Measurements from ENCODE around the gene SPDYE2. TPM values are rescaled to one million over a fixed set of nuclear protein-coding genes. Genes with fewer than 3 reads are reported as not detected.
"Not testable (repeated sequence)": the region's sequence is repeated elsewhere in the genome, so short reads cannot be mapped to it uniquely, and the experiment has no call there.

Gene SPDYE2
- total and polyA plus RNA-seq, 4 donors = 0.08 to 2.6 TPM; not detected in 2

DNA sequence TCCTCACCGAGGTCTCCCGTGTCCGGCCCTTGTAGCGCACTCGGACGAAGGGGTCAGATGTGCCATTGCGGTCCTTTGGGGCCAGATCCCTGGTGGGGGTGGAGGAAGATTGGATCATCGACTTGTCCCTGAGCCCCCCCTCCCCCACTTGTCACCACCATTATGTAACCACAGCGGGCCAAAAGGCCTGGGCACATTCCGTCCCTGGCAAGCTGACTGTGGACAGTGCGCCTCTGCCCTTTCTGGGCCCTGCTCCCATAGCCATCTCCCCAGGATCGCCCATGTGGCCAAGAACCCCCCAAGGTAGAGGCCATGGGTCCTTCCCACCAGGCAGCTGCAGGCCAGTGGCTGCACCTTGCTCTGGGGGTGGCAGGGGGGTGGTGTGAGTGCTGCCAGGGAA, 51.3 kb downstream of the SPDYE2 start:
- not testable (repeated sequence) for H3K4me1 ChIP-seq (ENCODE audit: control insufficient read depth in 4 of 4, insufficient read depth in 4 of 4, low read length in 3 of 4); H3K9ac ChIP-seq (ENCODE audit: low read depth in 1 of 2, low read length in 2 of 2); H3K27me3 ChIP-seq (ENCODE audit: control insufficient read depth in 4 of 4, insufficient read depth in 4 of 4, low read length in 3 of 4); H3K27ac ChIP-seq (ENCODE audit: low read depth in 1 of 2, low read length in 2 of 2); H3K4me3 ChIP-seq (ENCODE audit: low read depth in 1 of 3, low read length in 3 of 3); H3K36me3 ChIP-seq (ENCODE audit: control insufficient read depth in 4 of 4, insufficient read depth in 3 of 4, low read depth in 1 of 4, low read length in 3 of 4); DNase-seq (ENCODE audit: low spot score); H3K9me3 ChIP-seq (ENCODE audit: control insufficient read depth in 4 of 4, low read length in 3 of 4)
- WGBS = no CpG with 5 or more reads among the region's 12 CpGs

DNA sequence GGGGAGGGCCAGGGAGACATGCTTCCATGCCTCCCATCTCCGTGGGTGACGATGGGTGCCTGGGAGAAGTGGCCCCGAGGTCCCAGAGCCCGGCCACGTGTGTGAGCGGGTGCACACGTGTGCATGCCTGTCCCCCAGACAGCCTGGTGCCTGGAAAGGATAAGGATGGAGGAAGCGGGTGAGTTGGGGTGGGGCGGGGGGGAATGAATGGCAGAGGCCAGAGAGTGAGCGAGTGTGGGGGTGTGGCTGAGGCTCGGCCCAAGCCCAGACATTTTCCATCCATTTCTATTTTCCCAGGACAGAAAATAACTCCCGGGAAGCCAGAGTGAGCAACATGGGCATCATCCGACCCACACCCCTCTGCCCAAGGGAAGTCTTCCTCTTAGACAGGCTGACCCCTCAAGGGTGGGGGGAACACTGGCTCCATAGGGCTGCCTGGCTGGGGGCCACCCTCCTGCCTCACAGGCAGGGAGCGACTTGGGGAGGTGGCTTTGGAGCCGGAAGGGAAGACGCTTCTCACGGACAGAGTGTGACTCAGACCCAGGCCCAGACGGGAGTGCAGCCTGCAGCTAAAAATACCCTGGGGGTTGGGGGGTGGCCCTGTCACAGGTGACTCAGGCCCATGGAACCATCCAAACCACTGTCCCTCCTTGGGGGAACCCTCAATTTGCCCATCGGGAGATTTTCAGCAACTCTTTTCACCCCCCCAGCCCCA, 53.6 kb downstream of the SPDYE2 start:
- H3K4me1 ChIP-seq (ENCODE audit: control insufficient read depth in 4 of 4, insufficient read depth in 4 of 4, low read length in 3 of 4); H3K27ac ChIP-seq (ENCODE audit: low read depth in 1 of 2, low read length in 2 of 2); H3K9ac ChIP-seq (ENCODE audit: low read depth in 1 of 2, low read length in 2 of 2); H3K9me3 ChIP-seq (ENCODE audit: control insufficient read depth in 4 of 4, low read length in 3 of 4); H3K4me3 ChIP-seq (ENCODE audit: low read depth in 1 of 3, low read length in 3 of 3); H3K36me3 ChIP-seq (ENCODE audit: control insufficient read depth in 4 of 4, insufficient read depth in 3 of 4, low read depth in 1 of 4, low read length in 3 of 4); DNase-seq (ENCODE audit: low spot score); H3K27me3 ChIP-seq (ENCODE audit: control insufficient read depth in 4 of 4, insufficient read depth in 4 of 4, low read length in 3 of 4): not testable (repeated sequence)
- 67% methylated on average over 4 of the region's 19 CpGs for WGBS

DNA sequence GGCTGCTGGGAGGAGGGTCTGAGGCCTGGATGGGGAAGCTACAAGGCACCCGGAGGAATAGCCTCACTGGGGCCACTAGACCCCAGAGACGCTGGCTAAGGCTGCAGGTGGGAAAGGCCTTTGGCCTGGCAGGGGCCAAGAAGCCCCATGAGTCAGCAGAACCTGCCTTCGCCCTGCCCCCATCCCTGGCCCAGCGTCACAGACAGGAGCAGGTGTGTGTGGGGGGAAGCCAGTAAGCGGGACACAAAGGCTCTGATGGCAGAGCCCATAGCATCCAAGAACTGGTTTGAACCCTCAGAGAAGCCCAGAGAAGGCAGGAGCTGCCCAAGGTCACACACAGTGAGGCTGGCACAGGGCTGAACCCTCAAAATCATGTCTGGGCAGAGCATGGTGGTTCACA, 55.8 kb downstream of the SPDYE2 start:
- WGBS = no CpG with 5 or more reads among the region's 5 CpGs
- not testable (repeated sequence) for DNase-seq (ENCODE audit: low spot score)

DNA sequence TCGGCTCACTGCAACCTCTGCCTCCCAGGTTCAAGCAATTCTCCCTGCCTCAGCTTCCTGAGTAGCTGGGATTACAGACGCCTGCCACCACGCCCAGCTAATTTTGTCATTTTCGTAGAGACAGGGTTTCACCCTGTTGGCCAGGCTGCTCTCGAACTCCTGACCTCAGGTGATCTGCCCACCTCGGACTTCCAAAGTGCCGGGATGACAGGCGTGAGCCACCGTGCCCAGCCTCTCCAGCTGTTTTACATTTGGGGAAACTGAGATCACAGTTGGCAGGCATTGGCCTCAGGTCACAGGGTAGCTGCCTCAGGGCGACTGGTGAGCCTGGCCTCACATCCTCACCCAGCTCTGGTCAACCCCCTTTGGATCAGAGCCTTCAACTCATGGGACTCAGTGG, 58.7 kb downstream of the SPDYE2 start:
- H3K4me1 ChIP-seq (ENCODE audit: control insufficient read depth in 4 of 4, insufficient read depth in 4 of 4, low read length in 3 of 4); H3K27me3 ChIP-seq (ENCODE audit: control insufficient read depth in 4 of 4, insufficient read depth in 4 of 4, low read length in 3 of 4); H3K9me3 ChIP-seq (ENCODE audit: control insufficient read depth in 4 of 4, low read length in 3 of 4); H3K27ac ChIP-seq (ENCODE audit: low read depth in 1 of 2, low read length in 2 of 2); H3K4me3 ChIP-seq (ENCODE audit: low read depth in 1 of 3, low read length in 3 of 3); DNase-seq (ENCODE audit: low spot score); H3K36me3 ChIP-seq (ENCODE audit: control insufficient read depth in 4 of 4, insufficient read depth in 3 of 4, low read depth in 1 of 4, low read length in 3 of 4); H3K9ac ChIP-seq (ENCODE audit: low read depth in 1 of 2, low read length in 2 of 2): not testable (repeated sequence)
- 78% methylated on average over 4 of the region's 10 CpGs for WGBS

More for the DNA sequence above, 55.8 kb downstream of the SPDYE2 start:
- H3K4me3 ChIP-seq (ENCODE audit: low read depth in 1 of 3, low read length in 3 of 3); H3K9ac ChIP-seq (ENCODE audit: low read depth in 1 of 2, low read length in 2 of 2); H3K9me3 ChIP-seq (ENCODE audit: control insufficient read depth in 4 of 4, low read length in 3 of 4); H3K36me3 ChIP-seq (ENCODE audit: control insufficient read depth in 4 of 4, insufficient read depth in 3 of 4, low read depth in 1 of 4, low read length in 3 of 4); H3K27me3 ChIP-seq (ENCODE audit: control insufficient read depth in 4 of 4, insufficient read depth in 4 of 4, low read length in 3 of 4); H3K27ac ChIP-seq (ENCODE audit: low read depth in 1 of 2, low read length in 2 of 2); H3K4me1 ChIP-seq (ENCODE audit: control insufficient read depth in 4 of 4, insufficient read depth in 4 of 4, low read length in 3 of 4): not testable (repeated sequence)

DNA sequence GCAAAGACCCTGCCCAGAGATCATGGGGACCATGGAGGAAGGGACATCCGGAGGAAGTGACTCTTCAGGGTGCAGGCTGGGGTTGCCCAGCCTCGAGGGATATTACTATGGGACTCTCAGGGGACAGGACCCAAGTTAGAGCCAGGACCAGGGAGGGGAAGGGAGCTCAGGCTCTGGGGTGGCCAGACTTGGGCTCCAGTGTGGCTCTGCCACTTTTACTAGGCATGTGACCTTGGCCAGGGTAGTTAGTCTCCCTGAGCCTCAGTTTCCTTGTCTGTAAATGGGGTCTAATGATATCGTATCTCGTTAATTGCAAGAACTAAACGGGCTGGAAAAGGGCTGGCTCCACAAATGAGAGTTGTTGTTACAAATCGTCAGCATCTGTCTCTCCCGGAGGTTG, 59.4 kb downstream of the SPDYE2 start:
- no CpG with 5 or more reads among the region's 7 CpGs for WGBS
- not testable (repeated sequence) for H3K9ac ChIP-seq (ENCODE audit: low read depth in 1 of 2, low read length in 2 of 2); DNase-seq (ENCODE audit: low spot score); H3K36me3 ChIP-seq (ENCODE audit: control insufficient read depth in 4 of 4, insufficient read depth in 3 of 4, low read depth in 1 of 4, low read length in 3 of 4); H3K4me3 ChIP-seq (ENCODE audit: low read depth in 1 of 3, low read length in 3 of 3); H3K27ac ChIP-seq (ENCODE audit: low read depth in 1 of 2, low read length in 2 of 2); H3K27me3 ChIP-seq (ENCODE audit: control insufficient read depth in 4 of 4, insufficient read depth in 4 of 4, low read length in 3 of 4); H3K9me3 ChIP-seq (ENCODE audit: control insufficient read depth in 4 of 4, low read length in 3 of 4); H3K4me1 ChIP-seq (ENCODE audit: control insufficient read depth in 4 of 4, insufficient read depth in 4 of 4, low read length in 3 of 4)

DNA sequence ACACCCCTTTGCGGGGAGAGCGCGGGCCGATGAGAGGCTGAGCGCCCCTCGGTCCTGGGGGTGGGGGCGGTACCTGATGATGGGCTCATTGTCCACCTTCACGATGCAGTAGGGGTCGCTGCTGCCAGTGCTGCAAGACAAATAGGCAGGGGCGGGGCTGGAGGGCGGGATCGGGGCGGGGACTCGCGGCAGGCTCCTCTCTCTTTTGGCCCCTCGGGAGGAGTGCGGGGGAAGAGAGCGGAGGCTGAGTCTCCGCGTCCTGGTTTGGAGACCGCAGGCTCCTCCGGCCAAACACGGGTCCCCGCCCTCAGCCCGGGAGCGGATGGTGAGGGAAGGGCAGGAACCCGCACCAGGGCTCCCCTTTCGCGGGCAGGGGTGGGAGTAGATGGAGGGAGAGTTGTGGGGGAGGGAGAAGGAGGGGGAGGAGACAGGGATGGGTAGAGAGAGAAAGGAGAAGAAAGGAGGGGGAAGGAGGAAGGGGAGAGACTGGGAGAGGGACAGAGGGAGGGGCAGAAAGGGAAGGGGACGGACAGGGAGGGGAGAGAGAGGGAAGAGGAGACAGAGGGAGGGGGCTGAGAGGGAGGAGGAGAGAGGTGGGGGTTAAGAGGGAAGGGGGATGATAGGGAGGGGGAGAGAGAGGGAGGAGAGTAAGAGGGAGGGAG, 60.1 kb downstream of the SPDYE2 start:
- not testable (repeated sequence) for H3K36me3 ChIP-seq (ENCODE audit: control insufficient read depth in 4 of 4, insufficient read depth in 3 of 4, low read depth in 1 of 4, low read length in 3 of 4); H3K27me3 ChIP-seq (ENCODE audit: control insufficient read depth in 4 of 4, insufficient read depth in 4 of 4, low read length in 3 of 4); H3K4me3 ChIP-seq (ENCODE audit: low read depth in 1 of 3, low read length in 3 of 3); DNase-seq (ENCODE audit: low spot score); H3K27ac ChIP-seq (ENCODE audit: low read depth in 1 of 2, low read length in 2 of 2); H3K4me1 ChIP-seq (ENCODE audit: control insufficient read depth in 4 of 4, insufficient read depth in 4 of 4, low read length in 3 of 4); H3K9me3 ChIP-seq (ENCODE audit: control insufficient read depth in 4 of 4, low read length in 3 of 4); H3K9ac ChIP-seq (ENCODE audit: low read depth in 1 of 2, low read length in 2 of 2)
- no CpG with 5 or more reads among the region's 30 CpGs for WGBS

DNA sequence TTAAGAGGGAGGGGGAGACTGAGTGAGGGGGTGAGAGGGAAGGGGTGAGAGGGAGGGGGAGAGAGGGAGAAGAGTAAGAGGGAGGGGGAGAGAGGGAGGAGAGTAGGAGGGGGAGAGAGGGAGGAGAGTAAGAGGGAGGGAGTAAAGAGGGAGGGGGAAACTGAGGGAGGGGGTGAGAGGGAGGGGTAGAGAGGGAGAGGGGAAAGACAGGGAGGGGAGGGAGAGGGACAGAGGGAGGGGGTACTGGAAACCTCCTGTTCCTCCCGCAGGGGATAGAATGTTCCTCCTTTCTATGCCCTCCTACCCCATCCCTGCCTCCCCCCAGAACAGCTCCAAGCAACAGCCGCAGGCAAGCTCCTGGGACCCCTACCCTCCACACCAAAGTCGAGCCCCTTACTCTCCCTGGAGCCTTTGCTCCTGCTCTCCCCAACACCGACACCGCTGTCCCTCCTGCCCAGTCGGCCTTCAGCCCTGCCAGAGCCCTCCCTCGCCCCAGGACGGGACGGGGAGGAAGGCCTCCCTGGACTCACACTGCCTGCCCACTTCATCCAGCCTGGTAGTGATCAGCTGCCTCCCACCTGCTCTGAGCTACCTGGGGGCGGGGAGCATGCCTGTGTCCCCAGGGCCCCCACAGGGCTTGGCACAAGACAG, 60.8 kb downstream of the SPDYE2 start:
- WGBS = 62% methylated on average over 7 of the region's 10 CpGs
- not testable (repeated sequence) for H3K27me3 ChIP-seq (ENCODE audit: control insufficient read depth in 4 of 4, insufficient read depth in 4 of 4, low read length in 3 of 4); H3K4me3 ChIP-seq (ENCODE audit: low read depth in 1 of 3, low read length in 3 of 3); H3K9me3 ChIP-seq (ENCODE audit: control insufficient read depth in 4 of 4, low read length in 3 of 4); H3K27ac ChIP-seq (ENCODE audit: low read depth in 1 of 2, low read length in 2 of 2); H3K4me1 ChIP-seq (ENCODE audit: control insufficient read depth in 4 of 4, insufficient read depth in 4 of 4, low read length in 3 of 4); H3K9ac ChIP-seq (ENCODE audit: low read depth in 1 of 2, low read length in 2 of 2); H3K36me3 ChIP-seq (ENCODE audit: control insufficient read depth in 4 of 4, insufficient read depth in 3 of 4, low read depth in 1 of 4, low read length in 3 of 4)
- DNase-seq (ENCODE audit: low spot score) = peak; percentile 43
